Skin epidermis (tissue), 12 donors: Measurements from ENCODE around the gene SLC12A7.

Experiments
- H3K27ac ChIP-seq, 21 experiments: fragments of 200-600 bp; sonication (generic) in 11 of 21; one replicate each; pipeline ENCODE4 v1.5.0; 2020; ENCODE audit warnings: mild to moderate bottlenecking in 3 of 21, inconsistent platforms in 2 of 21, moderate library complexity in 2 of 21
- H3K4me3 ChIP-seq, 7 experiments: fragments of 200-600 bp; sonication (generic) in 2 of 7; one replicate each; pipeline ENCODE4 v1.5.0; 2020; ENCODE audit warnings: inconsistent platforms in 2 of 7, mild to moderate bottlenecking in 2 of 7, moderate library complexity in 1 of 7

The SLC12A7 gene

GRCh38 chr5:1113805-1114586 lies 2.1 kb upstream of the SLC12A7 start:
- no peak overlapping the region for H3K27ac ChIP-seq
- no peak overlapping the region for H3K4me3 ChIP-seq

GRCh38 chr5:1113332-1113690 lies 1.4 kb upstream of the SLC12A7 start:
- H3K27ac ChIP-seq = no peak overlapping the region
- H3K4me3 ChIP-seq = no peak overlapping the region

DNA sequence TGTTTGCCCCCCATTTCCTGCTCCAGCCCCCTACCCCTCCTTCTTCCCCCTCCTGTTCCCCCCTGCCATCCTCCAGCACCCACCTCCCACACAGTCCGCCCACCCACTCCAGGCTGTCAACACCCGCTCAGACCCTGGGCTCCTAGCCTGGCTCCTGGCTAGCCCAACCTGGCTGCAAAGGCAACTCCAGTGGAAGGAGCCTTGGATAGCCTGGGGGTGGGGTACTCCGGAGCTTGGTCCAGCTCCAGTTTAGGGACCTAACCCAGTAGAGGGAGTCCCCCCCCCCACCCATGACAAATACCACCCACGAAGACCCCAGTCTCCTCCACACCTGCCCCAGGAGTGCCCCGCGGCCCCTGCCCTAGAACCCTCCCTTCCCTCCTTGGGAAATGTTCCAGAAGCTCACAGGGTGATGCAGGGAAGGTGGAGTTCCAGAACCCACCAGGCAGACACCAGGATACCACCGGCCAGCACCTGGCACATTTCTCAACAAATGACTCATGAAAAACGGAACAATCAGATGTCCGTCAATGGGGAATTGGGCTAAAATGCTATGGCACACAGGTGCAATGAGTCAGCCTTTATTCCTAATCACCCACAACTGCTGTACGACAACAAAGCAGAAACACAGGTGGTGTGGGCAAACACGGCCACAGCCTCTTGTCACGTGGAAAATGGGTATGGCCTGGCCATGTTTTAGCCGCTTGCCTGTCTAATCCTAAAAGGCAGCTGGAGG lies 901 bp upstream of the SLC12A7 start:
- H3K4me3 ChIP-seq = no peak overlapping the region
- no peak overlapping the region for H3K27ac ChIP-seq

DNA sequence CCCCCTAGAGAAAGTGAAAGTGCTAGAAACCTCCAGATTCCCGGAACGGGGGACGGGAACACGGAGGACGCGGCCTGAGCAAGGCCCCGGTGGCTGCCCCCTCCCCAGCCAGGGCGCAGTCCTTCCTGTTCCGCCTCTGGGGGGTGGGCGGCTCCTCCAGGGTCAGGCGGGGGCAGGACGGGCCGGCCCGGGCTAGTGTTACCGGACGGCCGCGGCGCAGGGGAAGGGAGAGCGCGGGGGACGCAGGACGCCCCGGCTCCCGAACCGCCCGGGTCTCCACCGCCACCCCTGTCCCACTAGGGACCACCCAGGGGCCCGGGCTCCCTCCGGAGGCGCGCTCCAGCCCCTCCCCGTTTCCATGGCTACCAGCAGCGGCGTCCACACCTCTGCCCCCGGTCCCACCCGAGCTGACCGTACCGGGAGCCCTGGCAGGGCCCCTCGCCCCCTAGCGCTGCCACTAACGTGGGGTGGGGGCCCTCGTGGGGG lies 579 bp downstream of the SLC12A7 start:
- Histone ChIP-seq H3K27ac (peak overlapping the region; percentile 66 to 97 (median 87)), H3K4me3 (peak overlapping the region; percentile 62 to 94 (median 85))

GRCh38 chr5:1110307-1111240 lies 1.3 kb downstream of the SLC12A7 start:
- H3K4me3 ChIP-seq = peak overlapping the region; percentile 62 to 94 (median 85)
- H3K27ac ChIP-seq = peak overlapping the region; percentile 66 to 97 (median 87)

DNA sequence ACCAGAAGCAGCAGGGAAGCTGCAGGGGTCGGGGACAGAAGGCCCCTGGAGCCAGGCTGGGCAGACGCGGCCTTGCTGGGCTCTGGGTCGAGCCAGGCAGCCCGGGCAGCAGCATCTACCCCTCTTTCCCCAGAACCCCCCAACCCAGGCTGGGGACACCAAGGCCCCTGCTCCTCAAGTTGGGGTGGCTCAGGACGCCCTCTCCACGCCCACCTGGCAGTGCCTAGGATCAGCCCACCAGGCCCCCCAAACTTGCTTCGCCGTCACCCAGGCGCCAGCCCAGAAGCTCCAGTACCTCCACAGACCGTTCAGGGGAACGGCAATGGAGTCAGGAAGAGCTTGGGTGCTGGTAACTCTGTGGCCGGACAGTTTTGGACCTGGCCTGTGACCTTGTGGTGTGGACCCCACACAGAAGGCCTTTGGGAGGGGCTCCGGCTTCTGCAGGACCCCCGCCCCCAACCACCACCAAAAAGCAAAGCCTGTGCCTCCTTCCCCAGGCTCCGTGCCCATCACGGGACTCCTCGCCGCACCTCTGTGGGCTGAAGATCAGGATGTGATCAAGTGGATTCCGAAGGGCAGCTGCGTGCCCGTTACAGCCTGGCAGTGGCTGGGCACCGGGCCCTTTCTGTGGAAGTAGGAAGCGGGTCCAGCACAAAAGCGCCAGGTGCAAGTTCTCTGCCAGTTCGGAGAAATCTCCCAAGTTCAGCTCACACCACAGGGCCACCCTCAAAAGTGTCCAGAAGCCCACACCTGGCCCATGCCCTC lies 2.1 kb downstream of the SLC12A7 start:
- Histone ChIP-seq H3K4me3 (peak overlapping the region in 4 of 7 experiments; percentile 62 to 94 (median 88)), H3K27ac (peak overlapping the region in 17 of 21 experiments; percentile 55 to 97 (median 89))

- Histone ChIP-seq H3K4me3 (peak overlapping the region in 3 of 7 experiments; percentile 7 to 8 (median 7)), H3K27ac (peak overlapping the region in 17 of 21 experiments; percentile 11 to 97 (median 82))
Measured at GRCh38 chr5:1108865-1109174, 3.0 kb downstream of the SLC12A7 start.

DNA sequence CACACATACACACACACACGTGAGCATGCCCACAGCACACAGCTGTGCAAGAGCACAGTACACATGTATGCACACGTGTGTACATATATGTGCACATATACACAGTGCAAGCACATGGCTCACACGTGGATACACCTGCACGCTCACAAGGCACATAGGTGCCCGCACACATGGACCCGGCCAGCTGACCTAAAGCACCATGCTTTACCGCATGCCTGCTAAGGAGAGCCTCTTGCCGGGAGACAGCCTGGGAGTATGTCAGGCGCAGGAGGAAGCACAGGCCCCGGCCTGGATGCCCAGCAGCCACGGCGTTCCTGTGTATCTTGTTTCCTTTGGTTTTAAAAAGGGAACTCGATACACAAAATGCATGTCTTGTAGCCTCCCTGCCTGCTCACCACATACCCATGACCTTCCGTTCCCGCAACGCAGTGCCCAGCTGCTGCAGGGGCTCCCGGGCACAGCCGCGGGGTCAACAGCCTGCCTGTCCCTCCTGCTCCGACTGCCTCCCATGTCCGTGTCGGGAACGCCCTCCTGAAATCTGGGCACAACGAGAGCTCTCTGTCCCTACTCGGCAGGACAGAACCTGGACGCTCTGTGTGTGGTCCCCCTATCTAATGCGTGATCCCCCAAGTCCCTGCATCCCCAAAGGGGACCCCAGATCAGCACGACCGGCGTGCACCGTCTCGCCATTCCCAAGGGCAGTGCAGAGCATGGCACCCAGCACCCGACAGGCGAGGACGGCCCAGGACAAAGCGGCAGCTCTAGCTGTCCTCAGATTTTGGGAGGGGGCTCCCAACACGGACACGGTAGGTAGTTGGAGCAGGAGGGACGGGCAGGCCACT lies 3.6 kb downstream of the SLC12A7 start:
- peak overlapping the region in 1 of 7 experiments; percentile 8 for H3K4me3 ChIP-seq
- H3K27ac ChIP-seq = peak overlapping the region in 18 of 21 experiments; percentile 11 to 95 (median 80)

DNA sequence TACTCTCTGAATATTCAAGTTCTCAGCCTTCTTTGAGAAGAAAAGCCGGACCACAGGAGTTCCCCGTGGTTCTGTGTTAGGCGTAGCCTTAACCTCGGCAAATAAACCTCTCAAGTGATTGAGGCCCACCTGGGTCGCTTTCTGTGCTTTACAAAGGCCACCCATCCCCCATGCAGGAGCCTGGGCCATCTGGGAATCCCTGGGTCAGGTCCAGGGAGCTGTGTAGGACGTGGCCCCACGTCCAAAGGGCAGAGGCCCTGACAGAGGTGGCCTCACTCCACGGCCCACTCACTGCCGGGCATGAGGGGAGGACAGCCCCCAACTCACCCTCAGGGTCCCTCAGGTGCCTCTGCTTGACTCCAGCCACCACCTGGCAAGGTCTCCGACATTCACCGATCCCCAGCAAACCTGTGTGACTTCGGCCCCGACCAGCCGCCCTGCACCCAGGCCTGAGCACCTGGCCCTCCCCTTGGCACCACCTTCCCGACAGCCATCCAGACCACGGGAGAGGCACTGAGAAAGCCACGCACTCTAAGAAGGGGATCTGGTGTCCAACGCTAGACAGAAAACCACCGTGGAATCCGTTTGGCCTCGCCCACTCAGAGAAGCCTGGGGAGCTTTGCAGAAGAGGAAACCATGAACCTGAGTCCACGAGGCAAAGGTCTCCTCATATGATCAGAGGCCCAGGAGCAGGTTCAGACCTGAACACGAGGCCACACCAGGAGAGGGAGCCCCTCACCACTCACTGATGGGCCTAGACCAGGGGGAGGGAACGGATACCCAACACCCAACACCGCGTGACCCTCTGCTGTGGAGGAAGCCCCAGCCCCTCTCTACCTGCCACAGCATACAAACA lies 4.5 kb downstream of the SLC12A7 start:
- peak overlapping the region in 16 of 21 experiments; percentile 0 to 91 (median 39) for H3K27ac ChIP-seq
- H3K4me3 ChIP-seq = no peak overlapping the region

DNA sequence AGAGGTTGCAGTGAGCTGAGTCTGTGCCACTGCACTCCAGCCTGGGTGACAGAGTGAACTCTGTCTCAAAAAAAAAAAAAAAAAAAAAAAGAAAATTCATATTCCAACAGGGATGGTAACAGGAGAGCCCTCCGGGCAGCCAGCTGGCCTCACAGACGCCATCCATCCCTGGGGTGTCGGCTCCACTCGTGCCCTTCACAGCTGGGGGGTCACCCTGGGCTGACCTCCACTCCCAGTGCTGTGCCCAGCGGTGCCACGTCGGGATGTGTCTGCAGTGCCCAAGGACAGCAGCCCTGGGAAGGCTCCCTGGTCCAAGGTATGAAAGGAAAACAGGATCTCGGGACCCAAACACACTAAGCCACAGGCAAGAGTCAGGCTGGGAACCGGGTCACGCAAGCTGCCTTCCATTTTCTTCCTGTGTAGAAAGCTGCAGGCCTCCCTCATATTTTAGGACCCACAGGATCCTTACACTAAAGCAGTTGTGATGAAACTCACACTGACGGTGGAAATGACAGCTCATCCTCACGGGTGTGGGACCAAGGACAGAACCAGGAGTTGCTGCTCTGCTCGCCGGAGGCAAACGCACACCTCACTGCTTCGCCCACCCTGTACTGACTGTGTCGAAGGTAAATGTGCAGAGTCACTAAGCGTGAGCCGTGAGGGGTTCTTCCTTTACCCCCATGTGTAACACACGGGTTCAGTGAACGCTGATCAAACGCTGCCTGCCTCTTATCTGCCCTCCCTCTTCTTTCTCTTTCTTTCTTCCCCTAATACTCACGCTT lies 5.3 kb downstream of the SLC12A7 start:
- Histone ChIP-seq H3K27ac (peak overlapping the region in 11 of 21 experiments; percentile 0 to 91 (median 69)), H3K4me3 (no peak overlapping the region)

DNA sequence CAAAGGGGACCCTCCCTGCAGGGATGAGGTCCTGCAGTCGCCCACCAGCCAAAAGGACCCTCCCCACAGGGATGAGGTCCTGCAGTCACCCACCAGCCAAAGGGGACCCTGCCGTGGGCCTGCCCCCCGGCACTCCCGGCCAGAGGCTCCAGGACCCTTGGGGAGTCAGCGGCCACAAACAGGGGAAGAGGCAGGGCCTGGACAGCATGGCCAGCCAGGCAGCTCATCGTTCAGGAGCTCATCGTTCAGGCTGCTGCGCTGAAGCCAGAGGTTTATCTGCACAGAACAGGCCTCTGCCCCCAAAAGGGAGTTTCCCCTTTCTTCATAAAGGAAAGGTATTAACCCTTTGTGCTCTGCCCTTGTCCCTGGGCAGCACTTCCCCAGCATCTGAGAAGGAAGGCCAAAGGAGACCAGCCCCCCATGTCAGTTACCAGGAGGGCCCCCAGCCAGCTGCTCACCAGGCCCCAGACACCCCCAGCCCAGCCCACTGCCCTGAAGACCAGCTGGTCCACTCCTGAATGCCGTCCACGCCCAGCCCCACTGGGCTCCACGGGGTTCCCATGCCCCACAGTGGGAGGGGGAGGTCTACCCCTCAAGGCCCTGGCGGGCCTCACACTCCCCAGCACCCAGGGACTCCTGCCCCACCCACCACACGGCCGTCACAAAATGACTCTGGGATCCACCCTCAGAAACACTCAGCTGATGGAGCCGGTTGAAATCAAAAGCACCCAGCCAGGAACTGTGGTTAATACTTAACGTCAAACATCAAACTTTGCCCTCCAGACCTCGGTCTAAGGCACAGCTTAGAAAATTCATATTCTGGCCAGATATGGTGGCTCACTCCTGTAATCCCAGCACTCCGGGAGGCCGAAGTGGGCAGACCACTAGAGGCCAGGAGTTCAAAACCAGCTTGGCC lies 6.3 kb downstream of the SLC12A7 start:
- peak overlapping the region in 4 of 7 experiments; percentile 11 to 17 (median 12) for H3K4me3 ChIP-seq
- H3K27ac ChIP-seq = peak overlapping the region in 18 of 21 experiments; percentile 31 to 91 (median 70)

GRCh38 chr5:1104327-1105006 lies 7.4 kb downstream of the SLC12A7 start:
- H3K4me3 ChIP-seq = peak overlapping the region in 2 of 7 experiments; percentile 14 to 17
- peak overlapping the region in 19 of 21 experiments; percentile 54 to 91 (median 71) for H3K27ac ChIP-seq

GRCh38 chr5:1103505-1104326 lies 8.1 kb downstream of the SLC12A7 start:
- Histone ChIP-seq H3K4me3 (peak overlapping the region in 1 of 7 experiments; percentile 17), H3K27ac (peak overlapping the region in 19 of 21 experiments; percentile 38 to 91 (median 71))

GRCh38 chr5:1103093-1103492 lies 8.8 kb downstream of the SLC12A7 start:
- Histone ChIP-seq H3K4me3 (no peak overlapping the region), H3K27ac (peak overlapping the region in 5 of 21 experiments; percentile 18 to 85 (median 66))
